Progenitor cell of endocrine pancreas (in vitro differentiated cells): ENCODE data around the gene ZMAT3. TPM values are rescaled to one million over a fixed set of nuclear protein-coding genes. Genes with fewer than 3 reads are reported as not detected.
"Not testable (repeated sequence)": the region's sequence is repeated elsewhere in the genome, so short reads cannot be mapped to it uniquely, and the experiment has no call there.

Experiments
- DNase-seq: peaks from one replicate; pipeline ENCODE4 v3.0.0; 2021; ENCODE audit warnings: low spot score; ENCODE audit not compliant: unreplicated experiment
- H3K27ac Mint-ChIP-seq: 2 replicates; pipeline ENCODE4 v1.8.0; 2021; ENCODE audit warnings: mild to moderate bottlenecking, moderate library complexity, mixed read lengths
- H3K27me3 Mint-ChIP-seq: 2 replicates; pipeline ENCODE4 v1.8.0; 2021; ENCODE audit warnings: mixed read lengths
- H3K36me3 Mint-ChIP-seq: 2 replicates; pipeline ENCODE4 v1.8.0; 2022; ENCODE audit warnings: mixed read lengths; ENCODE audit not compliant: insufficient read depth
- H3K4me1 Mint-ChIP-seq: 2 replicates; pipeline ENCODE4 v1.8.0; 2021; ENCODE audit warnings: low read depth, mixed read lengths
- H3K4me3 Mint-ChIP-seq: 2 replicates; pipeline ENCODE4 v1.8.0; 2021; ENCODE audit warnings: low read depth, mild to moderate bottlenecking, moderate library complexity, mixed read lengths
- H3K9me3 Mint-ChIP-seq: 2 replicates; pipeline ENCODE4 v1.8.0; 2021; ENCODE audit warnings: low read depth, mixed read lengths
- CTCF ChIP-seq: fragments of 200-600 bp; sonication (generic); IDR thresholded peaks from one replicate; pipeline ENCODE4 v1.5.0; 2021; ENCODE audit warnings: antibody characterized with exemption, mild to moderate bottlenecking; ENCODE audit not compliant: unreplicated experiment
- total RNA-seq: library from RNA; stranded (reverse); gene quantifications from 2 replicates; pipeline ENCODE4 v1.2.1, GENCODE V29; 2021

The ZMAT3 gene
- total RNA-seq, 1 donor from 2014 or later: 13.6 TPM

GRCh38 chr3:179037351-179037750 is 34.3 kb downstream of the ZMAT3 start:
- Mint-ChIP-seq H3K4me3 (no peak overlapping the region), H3K36me3 (peaks cover 16% of the 10 kb centered on the region), H3K27me3 (no peaks in the 10 kb centered on the region), H3K27ac (no peak overlapping the region), H3K4me1 (peaks cover 5% of the 10 kb centered on the region), H3K9me3 (peaks cover 17% of the 10 kb centered on the region)
- no peak for DNase-seq
- TF ChIP-seq CTCF: no peak

GRCh38 chr3:179036626-179037300 is 34.8 kb downstream of the ZMAT3 start:
- Mint-ChIP-seq H3K4me3 (no peak overlapping the region), H3K9me3 (peaks cover 17% of the 10 kb centered on the region), H3K4me1 (peaks cover 5% of the 10 kb centered on the region), H3K27ac (no peak overlapping the region), H3K36me3 (peaks cover 16% of the 10 kb centered on the region), H3K27me3 (no peaks in the 10 kb centered on the region)
- no peak for TF ChIP-seq CTCF
- DNase-seq: no peak

- DNase-seq: no peak
- peaks cover 12% of the 10 kb centered on the region for H3K9me3 Mint-ChIP-seq
- no peak overlapping the region for H3K27ac Mint-ChIP-seq
- H3K27me3 Mint-ChIP-seq: no peaks in the 10 kb centered on the region
- peaks cover 14% of the 10 kb centered on the region for H3K36me3 Mint-ChIP-seq
- no peak overlapping the region for H3K4me3 Mint-ChIP-seq
- H3K4me1 Mint-ChIP-seq: peaks cover 5% of the 10 kb centered on the region
- no peak for TF ChIP-seq CTCF
Observed at GRCh38 chr3:179036226-179036625, 35.4 kb downstream of the ZMAT3 start.

GRCh38 chr3:179035232-179035631 is 36.4 kb downstream of the ZMAT3 start:
- H3K36me3 Mint-ChIP-seq: peaks cover 13% of the 10 kb centered on the region
- H3K27me3 Mint-ChIP-seq: no peaks in the 10 kb centered on the region
- TF ChIP-seq CTCF: no peak
- DNase-seq: no peak
- no peak overlapping the region for H3K4me3 Mint-ChIP-seq
- H3K27ac Mint-ChIP-seq: no peak overlapping the region
- peaks cover 6% of the 10 kb centered on the region for H3K9me3 Mint-ChIP-seq
- H3K4me1 Mint-ChIP-seq: peaks cover 5% of the 10 kb centered on the region

- H3K4me3 Mint-ChIP-seq, H3K4me1 Mint-ChIP-seq, DNase-seq, H3K9me3 Mint-ChIP-seq, H3K27ac Mint-ChIP-seq, H3K27me3 Mint-ChIP-seq: not testable (repeated sequence)
- peaks cover 10% of the 10 kb centered on the region for H3K36me3 Mint-ChIP-seq
Observed at GRCh38 chr3:179033304-179033657, 38.3 kb downstream of the ZMAT3 start.

- H3K27ac Mint-ChIP-seq: not testable (repeated sequence)
Observed at GRCh38 chr3:179032454-179033303, 38.9 kb downstream of the ZMAT3 start.

More at GRCh38 chr3:179032454-179033303, 38.9 kb downstream of the ZMAT3 start:
- H3K36me3 Mint-ChIP-seq, H3K4me1 Mint-ChIP-seq, DNase-seq, H3K4me3 Mint-ChIP-seq, H3K27me3 Mint-ChIP-seq, H3K9me3 Mint-ChIP-seq: not testable (repeated sequence)
